Activated T-cell treated with anti-CD3 and anti-CD28 coated beads, Interleukin-2, amount 50 U/mL, for 1 hour (primary cell): ENCODE data around the gene PCDHA12.
"Not testable (repeated sequence)": the region's sequence is repeated elsewhere in the genome, so short reads cannot be mapped to it uniquely, and the experiment has no call there.

ENCODE experiments used
- DNase-seq: peaks from one replicate; pipeline ENCODE4 v3.0.0-alpha.2; 2020

Gene PCDHA12

DNA sequence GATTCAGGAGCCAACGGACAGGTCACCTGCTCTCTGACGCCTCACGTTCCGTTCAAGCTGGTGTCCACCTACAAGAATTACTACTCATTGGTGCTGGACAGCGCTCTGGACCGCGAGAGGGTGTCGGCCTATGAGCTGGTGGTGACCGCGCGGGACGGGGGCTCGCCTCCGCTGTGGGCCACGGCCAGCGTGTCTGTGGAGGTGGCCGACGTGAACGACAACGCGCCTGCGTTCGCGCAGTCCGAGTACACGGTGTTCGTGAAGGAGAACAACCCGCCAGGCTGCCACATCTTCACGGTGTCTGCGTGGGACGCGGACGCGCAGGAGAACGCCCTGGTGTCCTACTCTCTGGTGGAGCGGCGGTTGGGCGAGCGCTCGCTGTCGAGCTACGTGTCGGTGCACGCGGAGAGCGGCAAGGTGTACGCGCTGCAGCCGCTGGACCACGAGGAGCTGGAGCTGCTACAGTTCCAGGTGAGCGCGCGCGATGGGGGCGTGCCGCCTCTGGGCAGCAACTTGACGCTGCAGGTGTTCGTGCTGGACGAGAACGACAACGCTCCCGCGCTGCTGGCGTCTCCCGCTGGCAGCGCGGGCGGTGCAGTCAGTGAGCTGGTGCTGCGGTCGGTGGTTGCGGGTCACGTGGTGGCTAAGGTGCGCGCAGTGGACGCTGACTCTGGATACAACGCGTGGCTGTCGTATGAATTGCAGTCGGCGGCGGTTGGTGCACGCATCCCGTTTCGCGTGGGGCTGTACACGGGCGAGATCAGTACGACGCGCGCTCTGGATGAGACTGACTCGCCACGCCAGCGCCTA, 17.7 kb upstream of the PCDHA12 start:
- no peak for DNase-seq

DNA sequence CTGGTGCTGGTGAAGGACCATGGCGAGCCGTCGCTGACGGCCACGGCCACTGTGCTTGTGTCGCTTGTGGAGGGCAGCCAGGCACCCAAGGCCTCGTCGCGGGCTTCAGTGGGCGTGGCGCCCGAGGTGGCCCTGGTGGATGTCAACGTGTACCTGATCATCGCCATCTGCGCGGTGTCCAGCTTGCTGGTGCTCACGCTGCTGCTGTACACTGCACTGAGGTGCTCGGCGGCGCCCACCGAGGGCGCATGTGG, 17.2 kb upstream of the PCDHA12 start:
- no peak for DNase-seq

DNA sequence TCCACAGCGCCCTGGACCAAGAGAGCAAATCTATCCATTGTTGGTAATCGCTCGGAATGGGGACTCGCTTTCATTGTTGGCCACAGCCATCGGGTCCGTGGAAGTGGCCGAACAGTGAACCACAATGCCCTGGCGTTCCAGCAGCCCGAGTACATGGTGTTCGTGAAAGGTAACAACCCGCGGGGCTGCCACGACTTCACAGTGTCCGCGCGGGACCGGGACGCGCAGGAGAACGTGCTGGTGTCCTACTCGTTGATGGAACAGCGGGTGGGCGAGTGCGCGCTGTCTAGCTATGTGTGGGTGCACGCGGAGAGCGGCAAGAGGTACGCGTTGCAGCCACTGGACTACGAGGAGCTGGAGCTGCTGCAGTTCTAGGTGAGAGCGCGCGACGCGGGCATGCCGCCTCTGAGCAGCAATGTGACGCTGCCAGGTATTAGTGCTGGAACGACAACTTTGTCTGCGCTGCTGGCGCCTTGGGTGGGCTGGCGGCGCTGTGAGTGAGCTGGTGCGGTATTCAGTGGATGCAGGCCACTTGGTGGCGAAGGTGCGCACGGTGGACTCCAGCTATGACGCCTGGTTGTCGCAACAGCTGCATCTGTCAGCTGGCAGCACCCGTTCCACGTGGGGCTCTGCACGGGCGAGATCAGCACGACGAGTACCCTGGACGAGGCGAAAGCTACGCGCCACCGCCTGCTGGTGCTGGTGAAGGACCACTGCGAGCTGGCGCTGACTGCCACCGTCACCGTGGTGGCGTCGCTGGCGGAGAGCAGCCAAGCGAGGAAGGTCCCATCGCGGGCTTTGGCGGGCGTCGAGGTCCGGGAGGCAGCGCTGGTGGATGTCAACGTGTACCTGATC, 12.4 kb upstream of the PCDHA12 start:
- no peak for DNase-seq

DNA sequence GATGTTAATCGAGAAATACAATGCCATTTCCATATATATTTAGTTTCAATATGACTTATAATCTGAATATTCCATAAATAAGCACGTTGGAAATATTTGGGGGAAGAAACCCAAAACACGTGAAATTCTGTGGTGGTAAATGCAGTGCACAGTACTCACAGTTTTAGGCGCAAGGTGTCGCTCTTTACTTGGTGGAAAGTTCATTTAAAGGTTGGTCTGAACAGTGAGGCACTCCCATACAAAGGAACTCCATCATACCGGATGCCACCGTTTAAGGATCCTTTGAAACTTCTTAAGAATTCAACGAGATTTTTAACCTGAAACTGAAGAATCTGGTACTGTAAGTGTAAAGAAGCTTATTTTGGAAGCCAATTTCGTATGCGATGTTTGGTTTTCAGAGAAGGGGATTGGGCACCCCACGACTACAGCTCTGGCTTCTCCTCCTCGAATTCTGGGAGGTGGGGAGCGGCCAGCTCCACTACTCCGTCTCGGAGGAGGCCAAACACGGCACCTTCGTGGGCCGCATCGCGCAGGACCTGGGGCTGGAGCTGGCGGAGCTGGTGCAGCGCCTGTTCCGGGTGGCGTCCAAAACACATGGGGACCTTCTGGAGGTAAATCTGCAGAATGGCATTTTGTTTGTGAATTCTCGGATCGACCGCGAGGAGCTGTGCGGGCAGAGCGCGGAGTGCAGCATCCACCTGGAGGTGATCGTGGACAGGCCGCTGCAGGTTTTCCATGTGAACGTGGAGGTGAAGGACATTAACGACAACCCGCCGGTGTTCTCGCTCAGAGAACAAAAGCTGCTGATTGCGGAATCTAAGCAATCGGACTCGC, 6.2 kb upstream of the PCDHA12 start, which contains the start of gene PCDHA11:
Gene PCDHA11 (plus strand): TSS at position 237 of the 834 bp plus-strand sequence. CDS start 147 bp downstream, at position 384.
- DNase-seq, result no peak

DNA sequence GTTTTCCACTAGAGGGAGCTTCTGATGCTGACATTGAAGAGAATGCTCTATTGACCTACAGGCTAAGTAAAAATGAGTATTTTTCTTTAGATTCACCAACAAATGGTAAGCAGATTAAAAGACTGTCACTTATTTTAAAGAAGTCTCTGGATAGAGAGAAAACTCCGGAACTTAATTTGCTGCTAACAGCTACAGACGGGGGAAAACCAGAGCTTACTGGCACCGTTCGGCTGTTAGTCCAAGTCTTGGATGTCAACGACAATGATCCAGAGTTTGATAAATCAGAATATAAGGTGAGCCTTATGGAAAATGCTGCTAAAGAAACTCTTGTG, 5.6 kb upstream of the PCDHA12 start:
- DNase-seq, result no peak

DNA sequence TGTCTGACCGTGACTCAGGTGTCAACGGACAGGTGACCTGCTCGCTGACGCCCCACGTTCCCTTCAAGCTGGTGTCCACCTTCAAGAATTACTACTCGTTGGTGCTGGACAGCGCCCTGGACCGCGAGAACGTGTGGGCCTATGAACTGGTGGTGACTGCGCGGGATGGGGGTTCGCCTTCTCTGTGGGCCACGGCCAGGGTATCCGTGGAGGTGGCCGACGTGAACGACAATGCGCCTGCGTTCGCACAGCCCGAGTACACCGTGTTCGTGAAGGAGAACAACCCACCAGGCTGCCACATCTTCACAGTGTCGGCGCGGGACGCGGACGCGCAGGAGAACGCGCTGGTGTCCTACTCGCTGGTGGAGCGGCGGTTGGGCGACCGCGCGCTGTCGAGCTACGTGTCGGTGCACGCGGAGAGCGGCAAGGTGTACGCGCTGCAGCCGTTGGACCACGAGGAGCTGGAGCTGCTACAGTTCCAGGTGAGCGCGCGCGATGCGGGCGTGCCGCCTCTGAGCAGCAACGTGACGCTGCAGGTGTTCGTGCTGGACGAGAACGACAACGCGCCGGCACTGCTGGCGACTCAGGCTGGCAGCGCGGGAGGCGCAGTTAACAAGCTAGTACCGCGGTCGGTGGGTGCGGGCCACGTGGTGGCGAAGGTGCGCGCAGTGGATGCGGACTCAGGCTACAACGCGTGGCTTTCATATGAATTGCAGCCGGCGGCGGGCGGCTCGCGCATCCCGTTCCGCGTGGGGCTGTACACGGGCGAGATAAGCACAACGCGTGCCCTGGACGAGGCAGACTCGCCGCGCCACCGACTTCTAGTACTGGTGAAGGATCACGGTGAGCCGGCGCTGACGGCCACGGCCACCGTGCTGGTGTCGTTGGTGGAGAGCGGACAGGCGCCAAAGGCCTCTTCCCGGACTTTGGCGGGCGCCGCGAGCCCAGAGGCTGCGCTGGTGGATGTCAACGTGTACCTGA, 4.6 kb upstream of the PCDHA12 start:
- no peak for DNase-seq

DNA sequence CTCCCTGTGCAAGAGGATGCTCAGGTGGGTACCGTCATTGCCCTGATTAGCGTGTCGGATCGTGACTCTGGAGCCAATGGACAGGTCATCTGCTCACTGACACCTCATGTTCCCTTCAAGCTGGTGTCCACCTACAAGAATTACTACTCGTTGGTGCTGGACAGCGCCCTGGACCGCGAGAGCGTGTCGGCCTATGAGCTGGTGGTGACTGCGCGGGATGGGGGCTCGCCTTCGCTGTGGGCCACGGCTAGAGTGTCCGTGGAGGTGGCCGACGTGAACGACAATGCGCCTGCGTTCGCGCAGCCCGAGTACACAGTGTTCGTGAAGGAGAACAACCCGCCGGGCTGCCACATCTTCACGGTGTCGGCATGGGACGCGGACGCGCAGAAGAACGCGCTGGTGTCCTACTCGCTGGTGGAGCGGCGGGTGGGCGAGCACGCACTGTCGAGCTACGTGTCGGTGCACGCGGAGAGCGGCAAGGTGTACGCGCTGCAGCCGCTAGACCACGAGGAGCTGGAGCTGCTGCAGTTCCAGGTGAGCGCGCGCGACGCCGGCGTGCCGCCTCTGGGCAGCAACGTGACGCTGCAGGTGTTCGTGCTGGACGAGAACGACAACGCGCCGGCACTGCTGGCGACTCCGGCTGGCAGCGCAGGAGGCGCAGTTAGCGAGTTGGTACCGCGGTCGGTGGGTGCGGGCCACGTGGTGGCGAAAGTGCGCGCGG, 1.6 kb downstream of the PCDHA12 start:
- DNase-seq, result not testable (repeated sequence)

DNA sequence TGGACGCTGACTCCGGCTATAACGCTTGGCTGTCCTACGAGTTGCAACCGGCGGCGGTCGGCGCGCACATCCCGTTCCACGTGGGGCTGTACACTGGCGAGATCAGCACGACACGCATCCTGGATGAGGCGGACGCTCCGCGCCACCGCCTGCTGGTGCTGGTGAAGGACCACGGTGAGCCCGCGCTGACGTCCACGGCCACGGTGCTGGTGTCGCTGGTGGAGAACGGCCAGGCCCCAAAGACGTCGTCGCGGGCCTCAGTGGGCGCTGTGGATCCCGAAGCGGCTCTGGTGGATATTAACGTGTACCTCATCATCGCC, 2.1 kb downstream of the PCDHA12 start:
- no peak for DNase-seq

DNA sequence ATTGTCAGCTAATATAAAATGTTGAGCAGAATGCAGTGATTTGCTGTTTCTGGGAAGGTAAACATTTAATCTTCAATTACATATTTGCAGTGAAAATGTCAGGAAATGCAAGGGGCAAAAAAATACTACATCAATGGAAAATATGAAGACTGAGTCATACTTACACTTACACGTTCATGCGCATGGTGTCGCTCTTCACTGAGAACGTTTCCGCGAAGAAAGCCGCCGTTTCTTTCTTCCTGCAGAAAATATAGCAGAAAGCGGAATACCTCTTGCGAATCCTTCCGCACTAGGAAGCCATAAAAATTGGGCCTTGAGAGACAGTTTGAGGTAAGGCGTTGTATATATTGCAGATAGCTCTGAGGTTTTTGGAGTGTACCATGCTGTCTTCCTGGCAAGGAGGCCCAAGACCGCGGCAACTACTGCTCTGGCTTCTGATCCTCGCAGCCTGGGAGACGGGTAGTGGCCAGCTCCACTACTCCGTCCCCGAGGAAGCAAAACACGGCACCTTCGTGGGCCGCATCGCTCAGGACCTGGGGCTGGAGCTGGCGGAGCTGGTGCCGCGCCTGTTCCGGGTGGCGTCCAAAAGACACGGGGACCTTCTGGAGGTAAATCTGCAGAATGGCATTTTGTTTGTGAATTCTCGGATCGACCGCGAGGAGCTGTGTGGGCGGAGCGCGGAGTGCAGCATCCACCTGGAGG, 6.9 kb downstream of the PCDHA12 start, which contains the start of gene PCDHA13:
Gene PCDHA13 (plus strand): TSS at position 236 of the 702 bp plus-strand sequence. CDS start 145 bp downstream, at position 381.
- DNase-seq, result no peak

DNA sequence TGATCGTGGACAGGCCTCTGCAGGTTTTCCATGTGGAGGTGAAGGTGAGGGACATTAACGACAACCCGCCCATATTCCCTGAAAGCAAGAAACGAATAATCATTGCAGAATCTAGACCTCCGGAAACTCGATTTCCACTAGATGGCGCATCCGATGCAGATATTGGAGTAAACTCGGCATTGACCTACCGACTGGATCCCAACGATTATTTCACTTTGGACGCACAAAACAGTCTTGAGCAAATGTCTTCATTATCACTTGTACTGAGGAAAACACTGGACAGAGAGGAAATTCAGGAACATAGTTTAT, 7.4 kb downstream of the PCDHA12 start:
- DNase-seq, result no peak

DNA sequence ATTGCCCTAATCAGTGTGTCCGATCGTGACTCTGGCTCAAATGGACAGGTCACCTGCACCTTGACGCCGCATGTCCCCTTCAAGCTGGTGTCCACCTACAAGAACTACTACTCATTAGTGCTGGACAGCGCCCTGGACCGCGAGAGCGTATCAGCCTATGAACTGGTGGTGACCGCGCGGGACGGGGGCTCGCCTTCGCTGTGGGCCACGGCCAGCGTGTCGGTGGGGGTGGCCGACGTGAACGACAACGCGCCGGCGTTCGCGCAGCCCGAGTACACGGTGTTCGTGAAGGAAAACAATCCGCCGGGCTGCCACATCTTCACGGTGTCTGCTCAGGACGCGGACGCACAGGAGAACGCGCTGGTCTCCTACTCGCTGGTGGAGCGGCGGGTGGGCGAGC, 8.3 kb downstream of the PCDHA12 start:
- no peak for DNase-seq

DNA sequence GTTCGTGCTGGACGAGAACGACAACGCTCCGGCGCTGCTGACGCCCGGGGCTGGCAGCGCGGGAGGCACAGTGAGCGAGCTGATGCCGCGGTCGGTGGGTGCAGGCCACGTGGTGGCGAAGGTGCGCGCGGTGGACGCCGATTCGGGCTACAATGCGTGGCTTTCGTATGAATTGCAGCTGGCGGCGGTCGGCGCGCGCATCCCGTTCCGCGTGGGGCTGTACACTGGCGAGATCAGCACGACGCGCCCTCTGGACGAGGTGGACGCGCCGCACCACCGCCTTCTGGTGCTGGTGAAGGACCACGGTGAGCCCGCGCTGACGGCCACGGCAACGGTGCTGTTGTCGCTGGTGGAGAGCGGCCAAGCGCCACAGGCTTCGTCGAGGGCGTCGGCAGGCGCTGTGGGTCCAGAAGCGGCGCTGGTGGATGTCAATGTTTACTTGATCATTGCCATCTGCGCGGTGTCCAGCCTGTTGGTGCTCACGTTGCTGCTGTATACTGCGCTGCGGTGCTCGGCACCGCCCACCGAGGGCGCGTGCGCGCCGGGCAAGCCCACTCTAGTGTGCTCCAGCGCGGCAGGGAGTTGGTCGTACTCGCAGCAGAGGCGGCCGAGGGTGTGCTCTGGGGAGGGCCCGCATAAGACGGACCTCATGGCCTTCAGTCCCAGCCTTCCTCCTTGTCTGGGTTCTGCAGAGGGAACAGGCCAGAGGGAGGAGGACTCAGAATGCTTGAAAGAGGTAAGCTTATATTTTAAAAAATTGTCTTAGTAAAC, 9.0 kb downstream of the PCDHA12 start:
- no peak for DNase-seq

DNA sequence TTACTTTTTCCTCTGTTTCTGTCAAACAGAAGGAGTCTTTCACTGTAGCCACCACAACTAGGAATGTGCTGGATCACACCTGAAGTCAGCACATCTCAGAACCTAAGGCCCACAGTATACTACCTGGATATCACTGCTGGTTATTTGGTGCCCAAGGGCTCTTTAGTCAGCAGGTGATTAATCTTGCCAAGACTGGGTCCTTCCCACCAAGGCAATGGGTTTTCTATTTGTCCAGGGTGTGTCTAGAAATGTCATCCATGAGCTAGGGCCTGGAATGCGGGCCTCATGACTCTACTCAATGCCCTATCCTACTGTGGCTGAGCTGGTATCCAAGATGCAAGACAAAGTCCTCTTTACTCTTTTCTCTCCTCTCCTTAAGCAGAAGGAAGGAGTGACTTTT, 41.2 kb downstream of the PCDHA12 start:
- no peak for DNase-seq

DNA sequence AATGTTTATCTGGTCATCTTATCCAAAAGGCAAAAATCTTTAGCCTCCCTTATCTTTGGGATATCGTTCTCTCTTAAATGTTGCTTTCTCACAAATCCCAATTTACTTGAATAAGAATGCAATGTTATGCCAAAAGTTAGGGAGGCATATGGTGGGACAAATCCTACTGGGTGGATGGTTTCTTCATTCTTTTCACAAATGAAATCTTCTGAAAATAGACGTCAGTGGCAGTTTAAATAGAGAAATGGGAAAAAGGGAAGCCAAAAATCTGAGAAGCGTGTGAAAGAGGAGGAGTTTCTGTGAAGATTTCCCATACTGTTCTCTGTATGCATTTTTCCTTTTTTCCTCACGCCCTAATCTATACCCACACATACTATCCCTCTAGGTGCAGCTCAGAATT, 48.5 kb downstream of the PCDHA12 start:
- no peak for DNase-seq

DNA sequence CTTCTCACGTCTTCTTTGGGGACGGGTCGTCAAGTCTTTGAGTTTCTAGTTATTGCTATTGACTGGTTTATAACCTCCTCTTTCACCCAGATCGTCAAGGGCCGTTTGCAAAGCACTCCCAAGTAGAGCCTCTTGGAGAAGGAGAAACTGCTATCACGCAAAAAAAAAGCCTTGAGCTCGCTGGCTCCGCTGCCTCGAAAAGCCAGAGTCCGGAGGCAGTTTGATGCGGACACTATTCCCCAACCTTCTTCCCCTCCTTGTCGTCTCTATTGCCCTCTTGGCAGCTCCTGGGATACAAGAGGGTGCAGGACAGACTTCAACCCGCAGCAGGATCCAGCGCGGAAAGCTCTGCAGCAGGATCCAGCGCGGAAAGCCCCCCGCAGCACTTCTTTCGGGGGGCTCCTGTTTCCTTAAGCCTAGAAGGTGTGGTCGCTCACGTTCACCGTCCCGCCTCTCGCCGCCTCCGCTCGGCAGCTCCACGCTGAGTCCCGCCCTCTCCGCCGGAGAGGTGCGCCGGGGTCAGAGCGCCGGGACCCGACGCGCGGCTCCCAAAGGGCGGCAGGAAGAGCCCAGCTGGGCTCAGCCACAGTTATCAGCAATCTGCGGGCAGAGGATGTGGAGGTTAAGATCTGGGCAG, 50.8 kb downstream of the PCDHA12 start, which contains the start of gene PCDHAC1:
Gene PCDHAC1 (plus strand): TSS at position 494 of the 637 bp plus-strand sequence. CDS start 594 bp downstream, outside the sequence.
- DNase-seq, result no peak

DNA sequence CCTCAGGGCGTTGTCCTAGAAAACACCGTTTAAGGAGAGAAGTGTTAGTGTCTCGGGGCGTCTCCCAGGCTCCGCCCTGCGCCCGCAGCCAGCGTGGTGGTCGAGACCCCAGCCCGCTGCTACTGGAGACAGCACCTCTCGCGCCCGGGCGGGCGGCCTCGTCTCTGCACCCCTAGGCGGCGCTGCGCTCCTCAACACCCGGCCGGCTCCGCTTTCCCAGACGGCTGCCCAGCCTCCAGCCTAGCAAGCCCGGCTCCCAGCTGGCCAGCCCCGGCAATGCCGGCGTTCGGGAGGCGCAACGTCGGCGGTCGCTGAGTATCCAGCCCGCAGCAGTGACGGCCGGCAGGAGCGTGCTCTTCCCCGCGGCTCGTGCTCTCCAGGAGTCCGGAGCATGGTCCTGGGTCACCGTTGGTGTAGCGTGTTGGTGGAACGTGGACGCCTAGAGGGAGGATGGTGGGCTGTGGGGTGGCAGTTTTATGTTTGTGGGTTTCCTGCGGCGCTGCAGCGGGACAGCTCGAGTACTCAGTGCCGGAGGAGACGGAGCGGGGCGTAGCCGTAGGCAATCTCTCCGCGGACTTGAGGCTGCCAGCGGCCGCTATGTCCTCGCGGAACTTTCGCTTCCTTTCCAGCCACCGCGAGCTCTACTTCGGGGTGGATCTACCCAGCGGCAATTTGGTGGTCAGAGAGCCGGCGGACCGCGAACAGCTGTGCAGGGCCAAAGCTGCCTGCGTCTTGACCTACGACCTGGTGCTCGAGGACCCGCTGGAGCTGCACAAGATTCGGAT, 51.5 kb downstream of the PCDHA12 start:
- peak; percentile 22 for DNase-seq

DNA sequence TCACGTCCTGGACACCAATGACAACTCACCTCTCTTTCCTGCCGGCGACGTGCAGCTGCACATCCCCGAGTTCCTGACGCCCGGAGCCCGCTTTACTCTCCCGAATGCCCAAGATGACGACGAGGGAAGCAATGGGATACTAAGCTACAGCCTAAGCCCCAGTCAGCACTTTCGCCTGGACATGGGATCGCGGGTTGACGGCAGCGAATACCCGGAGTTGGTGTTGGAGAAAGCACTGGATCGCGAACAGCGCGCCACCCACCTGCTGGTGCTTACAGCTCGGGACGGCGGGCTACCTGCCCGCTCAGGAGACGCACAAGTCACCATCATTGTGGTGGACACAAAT, 52.1 kb downstream of the PCDHA12 start:
- DNase-seq, result no peak
